Common myeloid progenitor, CD34-positive (primary cell): ENCODE data around the gene TANC2.

Experiments
- CTCF ChIA-PET: fragments of 350-600 bp; sonication (Branson Sonifier 250); formaldehyde crosslinking; loops from one replicate; lab custom pipeline; 2021; ENCODE audit warnings: antibody characterized with exemption; lab: Charles Lee
- POLR2A ChIA-PET: fragments of 350-600 bp; sonication (Branson Sonifier 250); formaldehyde crosslinking; loops from one replicate; lab custom pipeline; 2021; ENCODE audit warnings: antibody characterized with exemption; lab: Charles Lee
- DNase-seq, 3 donors: peaks; one replicate each; pipeline versions ENCODE4 v3.0.0 to v3.0.0-alpha.2; 2013
- H3K27ac ChIP-seq, 2 experiments: 1 replicate in 1 of 2; 2 replicates in 1 of 2; pipeline ENCODE4 v1.7.0; 2013; ENCODE audit warnings: inconsistent platforms in 2 of 2, low read length in 2 of 2, mild to moderate bottlenecking in 2 of 2, low read depth in 1 of 2, moderate library complexity in 1 of 2; ENCODE audit not compliant: severe bottlenecking in 2 of 2, insufficient read depth in 1 of 2, poor library complexity in 1 of 2
- H3K27me3 ChIP-seq, 5 experiments: replicated peaks in 2 of 5; 1 replicate in 3 of 5; 2 replicates in 2 of 5; pipeline versions ENCODE4 v1.6.1 to v1.7.0; 2013; ENCODE audit warnings: low read length in 4 of 5, mild to moderate bottlenecking in 2 of 5, moderate library complexity in 2 of 5, inconsistent platforms in 1 of 5; ENCODE audit not compliant: insufficient read depth in 5 of 5, control insufficient read depth in 4 of 5
- H3K36me3 ChIP-seq, 4 experiments: 1 replicate in 2 of 4; 2 replicates in 2 of 4; pipeline versions ENCODE4 v1.6.1 to v1.7.0; 2013; ENCODE audit warnings: low read length in 3 of 4, control low read depth in 1 of 4, mild to moderate bottlenecking in 1 of 4; ENCODE audit not compliant: control insufficient read depth in 4 of 4, insufficient read depth in 4 of 4
- H3K4me1 ChIP-seq, 4 experiments: 1 replicate in 3 of 4; 2 replicates in 1 of 4; pipeline versions ENCODE4 v1.6.1 to v1.7.1; 2013; ENCODE audit warnings: low read length in 3 of 4, mild to moderate bottlenecking in 3 of 4, control low read depth in 1 of 4, inconsistent platforms in 1 of 4, moderate library complexity in 1 of 4; ENCODE audit not compliant: control insufficient read depth in 4 of 4, insufficient read depth in 4 of 4; ENCODE audit errors: control extremely low read depth in 1 of 4
- H3K4me3 ChIP-seq, 7 experiments: 1 replicate in 4 of 7; 2 replicates in 3 of 7; pipeline versions ENCODE4 v1.5.1 to v1.7.0; 2013; ENCODE audit warnings: mild to moderate bottlenecking in 7 of 7, low read length in 6 of 7, moderate library complexity in 6 of 7, inconsistent platforms in 2 of 7, low read depth in 2 of 7, control low read depth in 1 of 7; ENCODE audit not compliant: insufficient read depth in 4 of 7, control insufficient read depth in 1 of 7; ENCODE audit errors: extremely low read depth in 1 of 7
- H3K9me3 ChIP-seq, 5 experiments: 1 replicate in 4 of 5; 2 replicates in 1 of 5; pipeline versions ENCODE4 v1.6.1 to v1.7.1; 2013; ENCODE audit warnings: low read length in 4 of 5, mild to moderate bottlenecking in 2 of 5, inconsistent platforms in 1 of 5, low read depth in 1 of 5, moderate library complexity in 1 of 5; ENCODE audit not compliant: control insufficient read depth in 4 of 5, insufficient read depth in 2 of 5; ENCODE audit errors: control extremely low read depth in 1 of 5
- WGBS: methylation state at CpG from one replicate; pipeline ENCODE4 v1.1.5; 2013; ENCODE audit not compliant: insufficient coverage; 5-methylcytosine and 5-hydroxymethylcytosine counted together

Gene TANC2

DNA sequence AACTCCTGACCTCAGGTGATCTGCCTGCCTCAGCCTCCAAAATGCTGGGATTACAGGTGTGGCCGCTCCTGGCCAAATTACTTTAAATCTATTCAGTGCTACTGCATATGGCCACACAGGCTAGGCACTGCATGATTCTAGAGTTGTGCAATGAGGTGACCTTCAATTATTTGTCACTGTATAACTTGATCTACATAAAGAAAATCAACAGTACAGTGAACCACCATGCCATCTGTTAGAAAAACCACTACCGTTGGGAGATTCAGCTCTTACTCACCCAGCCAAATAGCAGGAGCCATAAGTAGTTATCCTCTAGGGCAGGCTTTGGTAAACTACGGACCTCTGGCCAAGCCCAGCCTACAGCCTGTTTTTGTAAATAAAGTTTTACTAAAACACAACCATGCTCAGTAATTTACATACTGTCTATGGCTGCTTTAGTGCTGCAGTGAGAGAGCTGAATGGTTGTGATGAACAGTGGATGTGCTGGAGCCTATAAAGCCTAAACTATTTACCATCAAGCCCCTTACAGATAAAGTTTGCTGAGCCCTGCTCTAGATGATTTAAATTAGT is 40.7 kb upstream of the TANC2 start:
- H3K4me1 ChIP-seq, result no peaks in the 10 kb centered on the region
- 100% methylated on average over 1 of the region's 3 CpGs for WGBS
- no peaks in the 10 kb centered on the region for H3K36me3 ChIP-seq
- no peaks in the 10 kb centered on the region for H3K9me3 ChIP-seq
- H3K27ac ChIP-seq, result no peak overlapping the region
- H3K4me3 ChIP-seq, result no peak overlapping the region
- no peaks in the 10 kb centered on the region for H3K27me3 ChIP-seq
- ChIA-PET CTCF (no interaction called here), POLR2A (interaction anchor here (0.6 kb wide), 1 partner anchor 1325 kb away, joined by 4 read pairs; no protein-coding TSS in a partner anchor)
- no peak for DNase-seq

DNA sequence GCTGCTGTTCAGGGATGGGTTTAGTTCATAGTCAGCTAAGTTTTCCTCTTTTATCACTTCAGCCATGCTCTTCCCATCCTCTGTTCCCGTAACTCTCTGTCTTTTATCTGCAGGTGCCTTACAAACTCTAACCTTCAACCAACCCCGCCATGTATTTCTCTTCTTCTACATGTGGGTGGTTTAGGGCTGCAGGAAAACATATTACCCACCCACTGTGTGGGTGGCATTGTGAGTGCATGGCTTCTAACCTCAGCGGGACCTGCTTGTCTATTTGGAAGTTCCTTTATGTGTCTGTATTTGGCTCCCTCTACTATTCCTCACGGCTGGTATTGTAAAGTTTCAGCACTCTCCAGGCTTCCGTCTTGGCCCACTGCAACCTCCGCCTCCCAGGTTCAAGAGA is 39.0 kb upstream of the TANC2 start:
- Histone ChIP-seq H3K9me3 (no peaks in the 10 kb centered on the region), H3K27me3 (no peaks in the 10 kb centered on the region), H3K4me1 (no peaks in the 10 kb centered on the region), H3K36me3 (no peaks in the 10 kb centered on the region), H3K27ac (no peak overlapping the region), H3K4me3 (no peak overlapping the region)
- WGBS, result 93% methylated on average over 2 of the region's 6 CpGs
- ChIA-PET CTCF (no interaction called here), POLR2A (no interaction called here)
- no peak for DNase-seq

DNA sequence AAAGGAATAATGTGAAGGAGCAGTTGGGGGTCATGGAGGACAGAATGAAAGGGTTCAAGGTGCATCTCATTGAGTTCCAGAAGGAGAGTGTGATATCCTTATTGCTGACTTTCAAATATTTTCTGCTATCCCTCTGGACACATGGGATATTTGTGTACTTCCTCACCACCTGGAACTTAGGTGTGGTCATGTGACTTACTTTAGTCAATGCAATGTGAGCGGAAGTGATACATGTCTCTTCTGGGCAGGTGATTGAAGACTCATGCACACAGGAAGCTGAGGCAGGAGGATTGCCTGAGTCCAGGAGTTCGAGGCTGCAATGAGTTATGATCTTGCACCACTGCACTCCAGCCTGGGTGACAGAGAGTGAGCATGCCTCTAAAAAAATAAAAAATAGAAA is 36.7 kb upstream of the TANC2 start:
- no peaks in the 10 kb centered on the region for H3K36me3 ChIP-seq
- no peaks in the 10 kb centered on the region for H3K9me3 ChIP-seq
- no peak overlapping the region for H3K4me3 ChIP-seq
- no peaks in the 10 kb centered on the region for H3K4me1 ChIP-seq
- WGBS, result 74% methylated on average over 2 of the region's 2 CpGs
- no peaks in the 10 kb centered on the region for H3K27me3 ChIP-seq
- no peak for DNase-seq
- H3K27ac ChIP-seq, result no peak overlapping the region
- CTCF ChIA-PET, result no interaction called here
- POLR2A ChIA-PET, result no interaction called here

DNA sequence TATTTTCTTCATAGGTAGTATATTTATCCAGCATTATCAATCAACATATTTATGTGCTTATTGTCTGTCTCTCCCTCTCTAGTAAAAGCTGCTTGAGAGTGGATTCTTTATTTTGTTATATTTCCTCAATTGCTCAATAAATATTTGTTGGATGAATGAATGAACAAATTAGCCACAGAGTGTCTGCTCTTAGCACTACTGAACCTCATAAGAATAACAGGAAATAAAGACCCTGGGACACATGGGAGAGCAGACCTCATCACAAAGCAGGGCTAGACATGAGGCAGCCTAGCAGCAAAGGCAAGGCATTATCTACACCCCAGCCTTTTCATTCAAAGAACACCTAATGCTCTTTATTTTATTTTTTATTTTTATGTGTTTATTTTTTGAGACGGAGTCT is 34.9 kb upstream of the TANC2 start:
- H3K36me3 ChIP-seq, result no peaks in the 10 kb centered on the region
- ChIA-PET CTCF (no interaction called here), POLR2A (interaction anchor here (0.7 kb wide), 1 partner anchor 35 kb away, joined by 3 read pairs; no protein-coding TSS in a partner anchor)
- no peak overlapping the region for H3K4me3 ChIP-seq
- no peaks in the 10 kb centered on the region for H3K27me3 ChIP-seq
- H3K9me3 ChIP-seq, result no peaks in the 10 kb centered on the region
- H3K27ac ChIP-seq, result no peak overlapping the region
- no peaks in the 10 kb centered on the region for H3K4me1 ChIP-seq
- DNase-seq, result no peak
- 100% methylated on average over 1 of the region's 1 CpG for WGBS

DNA sequence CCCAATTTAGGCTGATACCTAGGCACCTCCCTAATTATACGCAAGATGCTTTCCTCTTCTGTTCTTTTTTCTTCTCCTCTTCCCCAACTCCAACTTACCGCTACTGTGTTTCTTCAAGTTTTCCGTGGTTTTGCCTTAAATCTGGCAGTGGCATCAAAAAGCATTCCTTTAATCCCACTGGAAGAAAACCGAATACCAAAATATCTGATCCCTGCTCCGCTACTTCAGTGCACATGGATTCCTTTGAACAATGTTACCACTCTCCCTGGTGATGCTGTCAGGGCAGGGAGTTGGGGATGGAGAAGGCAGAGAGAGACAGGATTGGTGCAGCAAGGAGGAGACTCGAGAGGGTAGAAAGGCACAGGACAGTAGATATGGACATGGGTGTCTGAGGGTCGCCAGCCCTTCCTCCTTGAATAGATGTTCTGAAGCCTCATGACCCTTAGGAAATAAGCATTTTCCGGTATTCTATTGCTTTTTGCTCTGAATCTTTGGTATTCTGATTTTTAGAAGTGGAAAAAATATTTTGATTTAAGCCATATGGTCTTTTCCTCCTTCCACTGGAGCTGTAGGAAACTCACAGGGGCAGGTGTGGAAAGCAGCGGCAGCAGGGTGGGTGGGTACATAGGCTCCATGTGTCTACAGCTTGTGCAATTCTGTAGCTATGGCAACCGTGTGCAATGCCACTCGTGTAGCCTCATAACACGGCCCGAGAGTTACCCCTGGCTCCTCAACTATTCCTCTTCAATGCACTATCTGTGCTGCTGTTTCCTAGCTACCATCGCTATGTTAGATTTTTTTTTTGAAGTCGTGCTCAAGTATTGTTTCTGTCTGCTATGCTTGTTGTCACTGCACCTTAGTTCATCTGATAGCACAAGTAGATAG is 32.3 kb upstream of the TANC2 start:
- DNase-seq, result peak in 2 of 3 donors; percentile 5 to 16
- ChIA-PET CTCF (no interaction called here), POLR2A (no interaction called here)
- Histone ChIP-seq H3K27me3 (no peaks in the 10 kb centered on the region), H3K36me3 (no peaks in the 10 kb centered on the region), H3K9me3 (no peaks in the 10 kb centered on the region), H3K4me3 (no peak overlapping the region), H3K4me1 (no peaks in the 10 kb centered on the region), H3K27ac (no peak overlapping the region)
- WGBS, result 97% methylated on average over 10 of the region's 15 CpGs

DNA sequence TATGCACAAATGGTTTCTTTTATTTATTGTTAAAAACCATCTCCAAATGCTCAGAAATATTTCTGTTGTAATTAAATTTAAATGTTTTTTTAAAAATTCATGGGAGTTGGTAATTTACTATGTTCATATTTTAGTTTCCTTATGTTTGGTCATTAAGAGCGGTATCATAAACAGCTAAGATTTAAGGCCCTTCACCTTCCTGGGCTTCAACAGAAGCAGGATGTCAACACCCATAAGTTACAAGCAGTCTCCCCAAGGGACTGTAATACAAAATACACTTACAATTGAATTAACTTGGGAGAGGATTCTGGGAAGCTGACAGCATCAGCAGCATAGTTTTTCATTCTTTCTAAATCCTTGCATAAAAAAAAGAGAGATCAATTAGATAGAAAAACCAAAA is 30.9 kb upstream of the TANC2 start:
- POLR2A ChIA-PET, result no interaction called here
- Histone ChIP-seq H3K9me3 (peaks cover 0 to 2% (median 0%) of the 10 kb centered on the region in 5 experiments), H3K4me1 (no peaks in the 10 kb centered on the region), H3K4me3 (no peak overlapping the region), H3K36me3 (no peaks in the 10 kb centered on the region), H3K27me3 (no peaks in the 10 kb centered on the region), H3K27ac (no peak overlapping the region)
- no CpG with 5 or more reads among the region's 1 CpG for WGBS
- CTCF ChIA-PET, result interaction anchor here (1.4 kb wide), 1 partner anchor 10 kb away, joined by 6 read pairs; no protein-coding TSS in a partner anchor
- no peak for DNase-seq

DNA sequence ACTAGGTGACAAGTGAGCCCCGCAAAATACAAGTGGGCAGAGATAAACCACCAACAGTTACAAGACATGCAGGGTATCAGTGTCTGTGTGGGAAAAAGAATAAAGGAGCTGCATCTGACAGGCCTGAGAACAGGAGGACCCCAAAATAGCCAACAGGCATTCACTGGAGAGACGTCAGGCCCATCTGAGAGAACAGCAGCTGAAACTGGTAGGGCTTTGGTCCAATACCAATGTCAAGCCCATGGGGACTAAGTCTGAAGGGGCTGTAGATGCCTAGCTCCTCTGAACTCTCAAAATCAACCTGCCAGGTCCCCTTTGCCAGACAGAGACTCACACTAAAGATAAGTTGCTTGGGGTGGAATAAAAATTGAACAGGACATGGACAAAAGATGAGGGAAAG is 30.5 kb upstream of the TANC2 start:
- ChIA-PET POLR2A (no interaction called here), CTCF (interaction anchor here (1.4 kb wide), 1 partner anchor 10 kb away, joined by 6 read pairs; no protein-coding TSS in a partner anchor)
- no peak for DNase-seq
- H3K4me3 ChIP-seq, result no peak overlapping the region
- H3K9me3 ChIP-seq, result peaks cover 0 to 2% (median 0%) of the 10 kb centered on the region in 5 experiments
- H3K27me3 ChIP-seq, result no peaks in the 10 kb centered on the region
- H3K27ac ChIP-seq, result no peak overlapping the region
- no peaks in the 10 kb centered on the region for H3K36me3 ChIP-seq
- 100% methylated on average over 1 of the region's 2 CpGs for WGBS
- no peaks in the 10 kb centered on the region for H3K4me1 ChIP-seq
